ENCODE measurements around the gene RHD. TPM values are rescaled to one million over a fixed set of nuclear protein-coding genes. Genes with fewer than 3 reads are reported as not detected.

Gene RHD
- total and polyA plus RNA-seq, 10 of the 15 experiments (the other 5 are each of a cell fraction or from before 2014, with no cell fraction given): 0.02 to 0.34 (median 0.18) TPM; not detected in 6

DNA sequence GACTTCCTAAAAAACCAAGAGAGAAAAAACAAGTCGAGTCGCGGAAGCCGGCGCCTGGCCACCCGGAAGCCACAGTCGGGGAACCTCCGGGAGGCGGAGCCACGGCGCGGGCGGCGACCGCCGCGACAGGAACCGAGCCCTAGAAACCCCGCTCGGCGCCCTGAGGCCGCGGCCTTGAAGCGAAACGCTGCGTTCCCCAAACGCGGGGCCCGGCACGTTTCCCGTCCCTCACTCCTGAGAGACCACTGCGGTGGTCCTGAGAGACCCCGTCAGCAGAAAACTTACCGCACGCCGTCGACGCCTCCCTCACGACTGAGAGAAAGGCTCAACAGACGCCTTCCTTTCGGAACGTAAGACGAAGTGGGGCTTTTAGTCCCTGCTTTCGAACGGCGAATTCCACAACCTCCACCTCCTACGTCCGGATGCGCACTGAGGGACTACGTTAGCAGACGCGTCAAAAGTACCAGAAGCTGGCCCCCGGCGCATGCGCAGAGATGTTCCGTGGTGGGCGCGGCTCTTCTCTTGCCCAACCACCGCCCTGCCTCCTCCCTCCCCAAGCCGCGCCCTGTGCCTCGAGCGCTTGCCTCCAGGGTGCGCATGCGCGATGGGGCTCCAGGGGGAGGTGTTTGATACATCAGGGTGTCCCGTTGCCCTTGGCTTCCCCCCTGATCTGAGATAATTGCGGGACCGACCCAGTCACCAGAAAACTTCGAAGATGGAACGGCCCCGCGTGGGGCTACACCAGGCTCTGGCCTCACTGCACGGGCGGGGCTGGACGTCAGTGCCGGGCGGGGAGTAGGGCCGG is 25.1 kb upstream of the RHD start, which contains the start of gene RSRP1 (continued):
- TF ChIP-seq BCL11A (IDR thresholded peaks at IDR 0.05; ENCODE audit: low read depth, low read length) (0 out of 2 replicates have a peak, but pooled peaks have one; percentile 2), IRF4 (IDR thresholded peaks at IDR 0.05; ENCODE audit: low read depth, low read length) (peak; percentile 83), SMAD5 (IDR thresholded peaks at IDR 0.05; ENCODE audit: low read depth) (peak; percentile 99), KLF5 (IDR thresholded peaks at IDR 0.05; ENCODE audit: partially characterized antibody) (peak; percentile 85), MTA2 (IDR thresholded peaks at IDR 0.05; ENCODE audit: low read depth) (peak; percentile 26), ZZZ3 (IDR thresholded peaks at IDR 0.05; ENCODE audit: control insufficient read depth, insufficient read length, low read depth) (no peak), IKZF1 (conservative IDR thresholded peaks at IDR 0.05) (peak; percentile 84), BACH1 (IDR thresholded peaks at IDR 0.05; ENCODE audit: borderline replicate concordance) (peak; percentile 93), NR2F1 (conservative IDR thresholded peaks at IDR 0.05) (peak; percentile 15; the same call in 1 of the 2 replicates), TBL1XR1 (IDR thresholded peaks at IDR 0.05; ENCODE audit: low read depth, low read length) (peak; percentile 40), GATAD2B (conservative IDR thresholded peaks at IDR 0.05; ENCODE audit: low read depth) (peak; percentile 70; the same call in 1 of the 2 replicates), DPF2 (IDR thresholded peaks at IDR 0.05) (peak; percentile 91; the same call in 1 of the 2 replicates), NR2C1 (IDR thresholded peaks at IDR 0.05) (no peak), EZH2 (IDR thresholded peaks at IDR 0.05; ENCODE audit: borderline replicate concordance, control insufficient read depth, low read depth, low read length) (no peak)
- TF ChIP-seq, protein P1, sequence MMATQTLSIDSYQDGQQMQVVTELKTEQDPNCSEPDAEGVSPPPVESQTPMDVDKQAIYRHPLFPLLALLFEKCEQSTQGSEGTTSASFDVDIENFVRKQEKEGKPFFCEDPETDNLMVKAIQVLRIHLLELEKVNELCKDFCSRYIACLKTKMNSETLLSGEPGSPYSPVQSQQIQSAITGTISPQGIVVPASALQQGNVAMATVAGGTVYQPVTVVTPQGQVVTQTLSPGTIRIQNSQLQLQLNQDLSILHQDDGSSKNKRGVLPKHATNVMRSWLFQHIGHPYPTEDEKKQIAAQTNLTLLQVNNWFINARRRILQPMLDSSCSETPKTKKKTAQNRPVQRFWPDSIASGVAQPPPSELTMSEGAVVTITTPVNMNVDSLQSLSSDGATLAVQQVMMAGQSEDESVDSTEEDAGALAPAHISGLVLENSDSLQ (IDR thresholded peaks at IDR 0.05): peak; percentile 68
- TF ChIP-seq, protein P2, sequence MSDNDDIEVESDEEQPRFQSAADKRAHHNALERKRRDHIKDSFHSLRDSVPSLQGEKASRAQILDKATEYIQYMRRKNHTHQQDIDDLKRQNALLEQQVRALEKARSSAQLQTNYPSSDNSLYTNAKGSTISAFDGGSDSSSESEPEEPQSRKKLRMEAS (IDR thresholded peaks at IDR 0.05; ENCODE audit: low read depth, low read length): 0 out of 2 replicates have a peak, but pooled peaks have one; percentile 39
- TF ChIP-seq, protein P3, sequence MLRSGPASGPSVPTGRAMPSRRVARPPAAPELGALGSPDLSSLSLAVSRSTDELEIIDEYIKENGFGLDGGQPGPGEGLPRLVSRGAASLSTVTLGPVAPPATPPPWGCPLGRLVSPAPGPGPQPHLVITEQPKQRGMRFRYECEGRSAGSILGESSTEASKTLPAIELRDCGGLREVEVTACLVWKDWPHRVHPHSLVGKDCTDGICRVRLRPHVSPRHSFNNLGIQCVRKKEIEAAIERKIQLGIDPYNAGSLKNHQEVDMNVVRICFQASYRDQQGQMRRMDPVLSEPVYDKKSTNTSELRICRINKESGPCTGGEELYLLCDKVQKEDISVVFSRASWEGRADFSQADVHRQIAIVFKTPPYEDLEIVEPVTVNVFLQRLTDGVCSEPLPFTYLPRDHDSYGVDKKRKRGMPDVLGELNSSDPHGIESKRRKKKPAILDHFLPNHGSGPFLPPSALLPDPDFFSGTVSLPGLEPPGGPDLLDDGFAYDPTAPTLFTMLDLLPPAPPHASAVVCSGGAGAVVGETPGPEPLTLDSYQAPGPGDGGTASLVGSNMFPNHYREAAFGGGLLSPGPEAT (IDR thresholded peaks at IDR 0.05; ENCODE audit: low read depth): peak; percentile 88; the same call in 1 of the 2 replicates
- TF ChIP-seq, protein P4, sequence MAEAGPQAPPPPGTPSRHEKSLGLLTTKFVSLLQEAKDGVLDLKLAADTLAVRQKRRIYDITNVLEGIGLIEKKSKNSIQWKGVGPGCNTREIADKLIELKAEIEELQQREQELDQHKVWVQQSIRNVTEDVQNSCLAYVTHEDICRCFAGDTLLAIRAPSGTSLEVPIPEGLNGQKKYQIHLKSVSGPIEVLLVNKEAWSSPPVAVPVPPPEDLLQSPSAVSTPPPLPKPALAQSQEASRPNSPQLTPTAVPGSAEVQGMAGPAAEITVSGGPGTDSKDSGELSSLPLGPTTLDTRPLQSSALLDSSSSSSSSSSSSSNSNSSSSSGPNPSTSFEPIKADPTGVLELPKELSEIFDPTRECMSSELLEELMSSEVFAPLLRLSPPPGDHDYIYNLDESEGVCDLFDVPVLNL (IDR thresholded peaks at IDR 0.05; ENCODE audit: low read depth, low read length): no peak
- TF ChIP-seq, protein P5, sequence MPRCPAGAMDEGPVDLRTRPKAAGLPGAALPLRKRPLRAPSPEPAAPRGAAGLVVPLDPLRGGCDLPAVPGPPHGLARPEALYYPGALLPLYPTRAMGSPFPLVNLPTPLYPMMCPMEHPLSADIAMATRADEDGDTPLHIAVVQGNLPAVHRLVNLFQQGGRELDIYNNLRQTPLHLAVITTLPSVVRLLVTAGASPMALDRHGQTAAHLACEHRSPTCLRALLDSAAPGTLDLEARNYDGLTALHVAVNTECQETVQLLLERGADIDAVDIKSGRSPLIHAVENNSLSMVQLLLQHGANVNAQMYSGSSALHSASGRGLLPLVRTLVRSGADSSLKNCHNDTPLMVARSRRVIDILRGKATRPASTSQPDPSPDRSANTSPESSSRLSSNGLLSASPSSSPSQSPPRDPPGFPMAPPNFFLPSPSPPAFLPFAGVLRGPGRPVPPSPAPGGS (IDR thresholded peaks at IDR 0.05; ENCODE audit: borderline replicate concordance, insufficient read depth, low read depth, low read length, poor library complexity, severe bottlenecking): peak; percentile 76
- TF ChIP-seq, protein P6, sequence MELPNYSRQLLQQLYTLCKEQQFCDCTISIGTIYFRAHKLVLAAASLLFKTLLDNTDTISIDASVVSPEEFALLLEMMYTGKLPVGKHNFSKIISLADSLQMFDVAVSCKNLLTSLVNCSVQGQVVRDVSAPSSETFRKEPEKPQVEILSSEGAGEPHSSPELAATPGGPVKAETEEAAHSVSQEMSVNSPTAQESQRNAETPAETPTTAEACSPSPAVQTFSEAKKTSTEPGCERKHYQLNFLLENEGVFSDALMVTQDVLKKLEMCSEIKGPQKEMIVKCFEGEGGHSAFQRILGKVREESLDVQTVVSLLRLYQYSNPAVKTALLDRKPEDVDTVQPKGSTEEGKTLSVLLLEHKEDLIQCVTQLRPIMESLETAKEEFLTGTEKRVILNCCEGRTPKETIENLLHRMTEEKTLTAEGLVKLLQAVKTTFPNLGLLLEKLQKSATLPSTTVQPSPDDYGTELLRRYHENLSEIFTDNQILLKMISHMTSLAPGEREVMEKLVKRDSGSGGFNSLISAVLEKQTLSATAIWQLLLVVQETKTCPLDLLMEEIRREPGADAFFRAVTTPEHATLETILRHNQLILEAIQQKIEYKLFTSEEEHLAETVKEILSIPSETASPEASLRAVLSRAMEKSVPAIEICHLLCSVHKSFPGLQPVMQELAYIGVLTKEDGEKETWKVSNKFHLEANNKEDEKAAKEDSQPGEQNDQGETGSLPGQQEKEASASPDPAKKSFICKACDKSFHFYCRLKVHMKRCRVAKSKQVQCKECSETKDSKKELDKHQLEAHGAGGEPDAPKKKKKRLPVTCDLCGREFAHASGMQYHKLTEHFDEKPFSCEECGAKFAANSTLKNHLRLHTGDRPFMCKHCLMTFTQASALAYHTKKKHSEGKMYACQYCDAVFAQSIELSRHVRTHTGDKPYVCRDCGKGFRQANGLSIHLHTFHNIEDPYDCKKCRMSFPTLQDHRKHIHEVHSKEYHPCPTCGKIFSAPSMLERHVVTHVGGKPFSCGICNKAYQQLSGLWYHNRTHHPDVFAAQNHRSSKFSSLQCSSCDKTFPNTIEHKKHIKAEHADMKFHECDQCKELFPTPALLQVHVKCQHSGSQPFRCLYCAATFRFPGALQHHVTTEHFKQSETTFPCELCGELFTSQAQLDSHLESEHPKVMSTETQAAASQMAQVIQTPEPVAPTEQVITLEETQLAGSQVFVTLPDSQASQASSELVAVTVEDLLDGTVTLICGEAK (IDR thresholded peaks at IDR 0.05; ENCODE audit: borderline replicate concordance): peak; percentile 64; the same call in 1 of the 2 replicates
